Transverse colon (tissue), 4 donors: ENCODE results near the gene FUOM.

Experiments
- CTCF ChIP-seq, 5 experiments: fragments of 200-600 bp in 3 of 5; fragments of 450-650 bp in 2 of 5; sonication (generic) in 3 of 5; IDR thresholded peaks; 1 replicate in 2 of 5; 2 replicates in 3 of 5; pipeline ENCODE4 v1.5.1; 2016 to 2017; ENCODE audit warnings: antibody characterized with exemption in 5 of 5, inconsistent platforms in 3 of 5, mild to moderate bottlenecking in 2 of 5, moderate library complexity in 1 of 5
- EP300 ChIP-seq: sonication (generic); formaldehyde crosslinking; IDR thresholded peaks from one replicate; pipeline ENCODE4 v1.6.1; 2017; ENCODE audit warnings: antibody characterized with exemption, low read depth
- POLR2A ChIP-seq: fragments of 450-650 bp; IDR thresholded peaks from one replicate; pipeline ENCODE4 v1.6.1; 2016; ENCODE audit warnings: antibody characterized with exemption, mild to moderate bottlenecking, moderate library complexity
- POLR2AphosphoS5 ChIP-seq, 3 donors: sonication (generic); formaldehyde crosslinking; IDR thresholded peaks; one replicate each; pipeline ENCODE4 v1.6.1; 2016; ENCODE audit warnings: antibody characterized with exemption in 3 of 3

- TF ChIP-seq CTCF (IDR thresholded peaks at IDR 0.05) (no peak), POLR2A (no peak), EP300 (no peak), POLR2AphosphoS5 (IDR thresholded peaks at IDR 0.05) (no peak)
Observed at GRCh38 chr10:133372507-133372906, 14.7 kb upstream of the FUOM start.
